K562 treated with DMSO at 1 percent for 12 hours (cell line): ENCODE measurements around the gene IL23A. TPM values are rescaled to one million over a fixed set of nuclear protein-coding genes. Genes with fewer than 3 reads are reported as not detected.

Source experiments
- total RNA-seq: library from RNA; unstranded; fragments of 300-600 nt; gene quantifications from 2 replicates; pipeline ENCODE4 v1.2.3, GENCODE V29; 2022; ENCODE audit not compliant: insufficient read depth

The IL23A gene
- total RNA-seq = 13.7 and 23.5 TPM in 2 replicates

GRCh38 chr12:56338308-56339157, at the start of gene IL23A:
IL23A (plus strand) TSS chr12:56338884; CDS start chr12:56339045, 161 bp downstream.

GRCh38 chr12:56299853-56300643, 38.6 kb upstream of the IL23A start, which contains the start of gene CS:
CS (minus strand) TSS chr12:56300330; CDS start chr12:56300201, 129 bp downstream.

GRCh38 chr12:56315622-56316473, 22.8 kb upstream of the IL23A start, which contains the start of gene CNPY2:
CNPY2 (minus strand) TSS chr12:56315988; CDS start chr12:56315217, 771 bp downstream.

GRCh38 chr12:56333679-56334489, 4.8 kb upstream of the IL23A start, which contains the start of gene PAN2:
PAN2 (minus strand) TSS chr12:56334000; CDS start chr12:56333094, 906 bp downstream.

GRCh38 chr12:56359851-56360767, 21.4 kb downstream of the IL23A start, which contains the start of gene STAT2:
STAT2 (minus strand) TSS chr12:56360107; CDS start chr12:56356571, 3,536 bp downstream.

GRCh38 chr12:56362130-56363059, 23.7 kb downstream of the IL23A start, which contains the start of gene APOF:
APOF (minus strand) TSS chr12:56362857; CDS start chr12:56362745, 112 bp downstream.

Other genes starting within 250 kb of the IL23A start
- 117 and 191 TPM in 2 replicates for gene PA2G4, start 234.3 kb upstream of the IL23A start, total RNA-seq
- gene RPL41, start 222.3 kb upstream of the IL23A start, total RNA-seq = 3,882 and 7,413 TPM in 2 replicates
- gene ZC3H10, start 220.6 kb upstream of the IL23A start, total RNA-seq = 3.0 and 6.0 TPM in 2 replicates
- 118 and 171 TPM in 2 replicates for gene ESYT1, start 210.6 kb upstream of the IL23A start, total RNA-seq
- 39.6 and 50.9 TPM in 2 replicates for gene MYL6B, start 186.3 kb upstream of the IL23A start, total RNA-seq
- 825 and 1,302 TPM in 2 replicates for gene MYL6, start 180.5 kb upstream of the IL23A start, total RNA-seq
- 21.7 and 70.9 TPM in 2 replicates for gene SMARCC2, start 149.4 kb upstream of the IL23A start, total RNA-seq
- 21.4 and 47.7 TPM in 2 replicates for gene RNF41, start 117.0 kb upstream of the IL23A start, total RNA-seq
- gene NABP2, start 114.5 kb upstream of the IL23A start, total RNA-seq = 41.0 and 51.8 TPM in 2 replicates
- gene SLC39A5, start 108.8 kb upstream of the IL23A start, total RNA-seq = not detected in 2 replicates
- gene ANKRD52, start 80.5 kb upstream of the IL23A start, total RNA-seq = 9.6 and 33.7 TPM in 2 replicates
- gene COQ10A, start 71.9 kb upstream of the IL23A start, total RNA-seq = 43.3 and 62.5 TPM in 2 replicates
- 81.3 and 200 TPM in 2 replicates for gene CS, start 38.6 kb upstream of the IL23A start, total RNA-seq
- gene CNPY2, start 22.9 kb upstream of the IL23A start, total RNA-seq = 79.7 and 93.3 TPM in 2 replicates
- 12.5 and 26.6 TPM in 2 replicates for gene PAN2, start 4.9 kb upstream of the IL23A start, total RNA-seq
- 25.6 and 60.4 TPM in 2 replicates for gene STAT2, start 21.2 kb downstream of the IL23A start, total RNA-seq
- not detected in 2 replicates for gene APOF, start 24.0 kb downstream of the IL23A start, total RNA-seq
- gene TIMELESS, start 110.5 kb downstream of the IL23A start, total RNA-seq = 20.4 and 51.5 TPM in 2 replicates
- gene MIP, start 115.8 kb downstream of the IL23A start, total RNA-seq = not detected in 2 replicates
- 0.66 and 1.9 TPM in 2 replicates for gene SPRYD4, start 129.7 kb downstream of the IL23A start, total RNA-seq
- gene GLS2, start 149.3 kb downstream of the IL23A start, total RNA-seq = not detected in 2 replicates
- gene RBMS2, start 182.9 kb downstream of the IL23A start, total RNA-seq = 0.35 and 1.0 TPM in 2 replicates